ENCODE data around the gene PCDH9. TPM values are rescaled to one million over a fixed set of nuclear protein-coding genes. Genes with fewer than 3 reads are reported as not detected.

PCDH9 gene
- total RNA-seq, 1 experiment from 2014 or later: 7.7 TPM

DNA sequence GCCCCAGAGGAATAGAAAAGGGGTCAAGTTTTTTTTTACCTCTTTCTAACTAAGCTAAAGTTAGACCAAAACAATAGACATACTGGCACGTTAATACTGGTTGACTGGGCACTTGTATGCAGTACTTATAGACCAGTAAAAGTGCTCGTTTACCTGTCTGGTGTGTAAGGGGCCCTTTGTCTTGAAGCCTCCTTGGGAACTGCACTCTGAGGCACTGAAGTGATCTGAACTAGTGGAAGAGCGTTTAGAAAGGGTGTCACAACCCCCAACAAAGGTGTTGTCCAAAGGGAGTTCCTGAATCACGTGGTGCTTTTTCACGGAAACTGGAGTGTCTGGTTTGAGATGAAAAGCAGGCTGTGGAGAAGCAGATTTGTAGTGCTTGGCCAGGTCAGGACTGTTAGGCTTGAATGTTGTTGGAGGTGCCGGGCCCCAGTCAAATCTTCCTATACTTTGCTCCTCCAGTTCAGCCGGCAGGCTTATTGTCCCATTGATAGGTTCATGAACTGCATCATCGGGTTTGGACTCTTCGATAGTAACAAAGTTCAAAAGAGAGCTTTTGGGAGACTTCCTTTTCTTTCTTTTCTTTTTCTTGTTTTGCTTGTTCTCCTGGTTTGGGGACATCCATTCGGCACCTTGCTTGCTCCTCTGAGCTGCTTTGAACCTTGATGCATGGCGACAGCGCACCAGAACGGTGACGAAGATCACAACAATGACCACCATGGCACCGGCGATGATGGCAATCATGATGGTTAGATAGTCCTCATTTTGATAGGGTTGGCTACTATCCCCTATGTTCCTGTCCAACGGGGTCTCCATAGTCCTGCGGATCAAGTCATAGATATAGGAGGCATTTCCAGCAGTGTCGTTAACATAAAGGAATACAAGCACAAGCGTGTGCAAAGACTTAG, 4.6 kb downstream of the PCDH9 start:
- DNase-seq (ENCODE audit: low spot score): no peak

DNA sequence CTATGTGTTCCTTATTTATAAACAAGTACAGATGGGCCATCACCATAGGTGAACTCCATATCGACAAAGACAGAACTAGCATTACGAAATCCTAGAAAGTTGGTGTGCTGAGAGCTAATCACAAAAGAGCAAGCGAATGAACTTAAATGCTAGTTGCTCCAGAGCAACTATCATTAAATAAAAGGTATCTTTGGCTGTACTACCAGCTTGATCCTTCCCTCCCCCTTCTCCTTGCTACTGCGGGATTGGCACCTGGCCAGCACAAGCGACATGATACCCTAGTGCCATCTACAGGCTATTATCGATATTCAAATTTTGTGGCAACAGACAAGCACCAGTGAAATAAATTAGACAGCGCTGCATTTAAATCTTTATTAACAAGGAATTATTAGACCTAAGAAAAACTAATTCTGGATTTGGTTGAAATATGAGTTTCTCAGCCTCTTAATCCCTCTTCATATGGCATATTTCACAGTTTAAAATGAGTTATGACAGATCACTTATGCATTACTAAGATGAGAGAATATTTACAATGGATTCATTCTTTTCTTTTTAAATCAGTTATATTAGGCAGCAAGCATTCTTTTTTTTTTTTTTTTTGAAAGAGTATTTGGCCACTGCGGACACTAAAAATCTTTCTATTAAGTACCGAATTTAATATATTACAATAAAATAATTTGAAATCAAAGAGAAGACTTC, 5.8 kb downstream of the PCDH9 start:
- peak; percentile 80 for DNase-seq (ENCODE audit: low spot score)

DNA sequence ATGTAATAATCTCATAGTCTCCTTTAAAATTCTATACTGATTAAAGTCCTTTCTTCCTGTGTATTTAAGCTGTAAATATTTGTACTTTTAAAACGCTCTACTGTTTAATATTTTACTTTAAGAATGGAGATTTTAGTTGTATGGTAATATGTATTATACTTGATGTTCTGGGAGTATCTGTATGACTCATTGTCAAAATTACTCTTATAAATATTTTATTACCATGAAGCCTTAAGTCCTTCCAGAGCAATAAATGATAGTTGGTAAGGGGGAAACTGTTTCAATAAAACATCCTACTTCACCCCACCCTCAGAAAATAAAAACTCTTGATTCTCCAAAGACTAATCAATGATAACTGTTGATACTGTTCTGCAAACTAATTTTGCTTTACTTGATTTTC, 6.4 kb downstream of the PCDH9 start:
- no peak for DNase-seq (ENCODE audit: low spot score)

DNA sequence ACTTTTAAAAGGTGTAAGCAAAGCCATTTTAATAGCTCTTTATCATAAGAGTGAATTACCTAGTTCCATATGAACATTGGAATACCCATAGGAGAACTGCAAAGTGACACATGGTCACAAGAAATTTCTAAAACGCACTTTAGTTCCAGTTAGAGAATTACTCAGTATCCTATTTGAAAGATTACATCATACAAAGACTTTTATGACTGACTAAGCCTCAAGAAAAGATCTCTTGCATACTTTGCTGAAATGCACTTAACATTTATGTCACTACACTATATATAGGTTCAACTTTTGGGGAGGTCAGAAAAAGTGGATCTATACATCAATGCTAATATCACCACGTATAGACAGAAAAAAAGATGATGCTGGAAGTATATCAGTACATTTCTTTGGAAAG, 7.1 kb downstream of the PCDH9 start:
- peak; percentile 3 for DNase-seq (ENCODE audit: low spot score)

DNA sequence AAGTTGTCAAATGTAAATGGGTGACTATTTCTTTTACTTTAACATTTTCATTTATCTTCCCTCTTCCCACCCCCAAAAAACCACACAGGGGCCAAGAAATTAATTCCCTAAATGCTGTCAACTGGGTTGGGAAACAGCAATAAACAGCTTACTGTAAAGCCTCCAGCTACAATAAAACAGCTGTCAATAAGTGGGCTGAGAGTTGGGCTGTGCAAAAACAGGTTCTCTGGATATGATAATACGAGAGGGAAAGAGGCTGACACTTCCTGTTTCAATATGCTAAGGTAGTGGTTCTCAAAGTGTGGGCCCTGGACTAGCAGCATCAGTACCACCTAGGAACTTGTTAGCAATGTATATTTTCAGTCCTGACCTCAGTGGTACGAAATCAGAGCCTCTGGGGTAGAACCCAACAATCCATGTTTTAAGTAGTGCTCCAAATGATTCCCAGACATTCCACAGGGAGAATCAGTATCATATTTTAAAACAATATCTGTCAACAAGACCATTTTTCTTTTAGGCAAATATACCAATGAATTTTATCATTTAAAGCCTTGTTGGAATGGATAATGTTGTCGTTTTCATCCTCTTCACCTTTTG, 8.4 kb downstream of the PCDH9 start:
- no peak for DNase-seq (ENCODE audit: low spot score)

DNA sequence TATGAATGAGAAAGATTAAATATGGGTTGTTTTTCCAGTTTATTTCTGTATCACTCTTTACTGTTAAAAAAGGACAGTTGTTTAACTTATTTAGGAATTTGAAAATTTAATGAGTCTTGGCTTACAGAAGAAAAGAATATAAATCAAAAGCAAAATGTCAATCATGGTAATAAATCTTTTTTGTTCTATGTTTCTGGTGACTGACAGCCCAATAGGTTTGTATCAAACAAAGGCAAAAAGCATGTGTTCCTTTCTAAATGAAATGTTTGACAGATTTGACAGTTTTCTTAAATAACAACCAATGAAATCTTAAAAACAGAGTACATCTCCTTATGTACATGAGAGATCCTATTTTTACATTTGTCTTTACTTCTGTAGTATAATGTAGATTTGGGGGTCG, 11.0 kb downstream of the PCDH9 start:
- DNase-seq (ENCODE audit: low spot score): no peak

DNA sequence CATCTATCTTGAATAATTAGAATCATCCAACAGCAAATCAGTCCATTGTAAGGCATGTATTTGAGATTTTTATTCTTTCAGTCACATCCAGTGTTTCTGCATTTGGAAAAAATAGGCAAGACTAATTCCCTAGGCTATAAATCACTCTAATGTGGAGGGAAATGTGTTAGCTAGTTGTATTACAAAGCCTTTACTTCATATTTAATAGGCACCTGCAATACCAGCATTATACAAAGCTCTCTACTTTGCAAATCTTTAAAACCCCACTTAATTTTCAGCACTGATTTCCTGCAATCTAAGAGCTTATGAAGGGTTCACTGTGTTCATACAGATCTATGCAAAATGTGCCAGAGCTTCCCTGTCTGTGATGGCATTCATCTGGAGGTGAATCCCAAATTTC, 12.3 kb downstream of the PCDH9 start:
- DNase-seq (ENCODE audit: low spot score): no peak

DNA sequence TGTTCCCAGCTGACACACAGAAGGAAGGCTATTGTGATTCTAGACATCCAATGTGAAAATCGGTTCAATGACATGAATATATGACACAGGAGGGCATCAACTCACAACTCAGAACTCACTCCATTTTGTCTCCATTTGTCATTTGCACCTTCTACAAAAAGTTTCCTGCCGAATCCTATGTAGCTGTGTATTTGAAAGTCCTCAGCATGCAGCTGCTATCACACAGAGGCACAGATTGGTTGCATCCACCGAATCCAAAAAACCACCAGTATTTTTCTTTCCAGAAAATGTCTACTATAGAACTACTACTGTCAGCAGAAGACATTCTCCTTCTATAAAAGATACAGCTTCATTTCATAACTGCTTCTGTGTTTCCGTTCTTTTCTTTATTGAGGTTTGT, 13.3 kb downstream of the PCDH9 start:
- no peak for DNase-seq (ENCODE audit: low spot score)

DNA sequence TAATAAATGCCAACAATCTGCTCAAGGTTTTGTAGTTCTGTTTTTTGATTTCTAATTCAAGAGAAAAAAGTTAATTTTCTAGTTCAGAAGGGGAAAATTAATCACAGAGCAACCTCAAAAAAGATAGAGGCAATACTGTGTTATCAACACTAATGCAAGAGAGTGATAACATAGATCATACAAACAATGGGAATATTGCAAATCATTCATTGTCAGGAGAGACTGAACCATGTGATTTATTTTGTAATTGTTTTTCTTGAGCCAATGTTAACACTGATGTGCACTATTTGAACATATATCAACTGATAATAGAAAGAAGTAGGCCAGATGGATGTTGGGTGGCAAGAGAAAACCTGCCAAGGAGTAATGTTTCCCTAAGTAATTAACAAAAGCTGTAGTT, 19.9 kb downstream of the PCDH9 start:
- no peak for DNase-seq (ENCODE audit: low spot score)

DNA sequence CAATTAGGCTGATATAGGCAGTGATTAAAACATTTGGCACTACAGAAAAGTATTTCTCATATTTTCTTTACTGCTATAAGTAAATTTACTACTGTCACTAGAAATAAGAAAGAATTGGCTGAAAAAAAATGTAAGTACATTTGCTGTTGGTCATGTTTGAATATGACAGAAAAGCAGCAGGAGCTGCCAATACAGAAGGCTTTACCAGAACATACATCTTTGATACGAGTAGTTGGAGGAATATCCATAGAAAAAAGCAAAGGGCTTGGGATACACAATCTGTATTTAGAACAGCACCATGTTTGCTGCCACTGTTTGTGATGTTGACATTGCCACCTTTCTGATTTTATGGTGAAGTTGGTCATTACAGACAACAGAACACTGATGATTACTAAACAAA, 21.6 kb downstream of the PCDH9 start:
- DNase-seq (ENCODE audit: low spot score): no peak

DNA sequence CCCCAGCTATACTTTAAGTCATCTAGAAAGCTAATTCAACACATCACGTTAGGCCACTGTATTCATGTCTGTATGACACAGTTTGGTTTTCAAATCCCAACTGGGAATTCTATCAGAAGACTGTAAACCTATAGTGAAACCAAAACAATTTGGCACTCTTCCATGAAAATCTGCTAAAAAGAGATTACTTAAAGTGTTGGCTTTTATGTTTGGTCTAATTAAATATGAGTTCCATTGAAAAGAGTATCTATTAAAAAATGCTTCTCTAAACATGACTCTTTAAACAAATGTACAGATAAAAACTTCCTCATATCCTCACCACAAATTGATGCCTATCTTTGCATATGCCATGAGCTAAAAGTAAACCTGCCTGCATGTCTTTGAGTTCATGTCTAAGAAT, 25.4 kb downstream of the PCDH9 start:
- DNase-seq (ENCODE audit: low spot score): no peak

DNA sequence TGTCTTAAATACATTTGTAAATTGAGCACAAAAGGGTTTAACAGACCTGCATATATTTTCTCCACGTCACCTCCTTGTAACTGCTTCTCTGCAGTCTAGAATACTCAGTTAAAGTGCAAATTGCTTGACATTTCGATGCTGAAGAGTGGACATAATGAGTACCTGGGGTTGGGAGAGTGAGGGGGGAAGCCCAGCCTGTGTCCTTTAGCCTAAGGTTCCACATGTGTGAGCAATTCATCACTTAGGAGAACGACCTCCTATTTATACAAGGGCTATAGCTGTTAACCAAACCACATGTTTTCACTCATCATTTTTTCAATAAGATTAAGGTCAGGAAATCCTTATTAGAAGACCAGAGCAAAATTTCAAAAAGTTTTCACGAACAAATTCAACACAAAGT, 29.5 kb downstream of the PCDH9 start:
- no peak for DNase-seq (ENCODE audit: low spot score)

DNA sequence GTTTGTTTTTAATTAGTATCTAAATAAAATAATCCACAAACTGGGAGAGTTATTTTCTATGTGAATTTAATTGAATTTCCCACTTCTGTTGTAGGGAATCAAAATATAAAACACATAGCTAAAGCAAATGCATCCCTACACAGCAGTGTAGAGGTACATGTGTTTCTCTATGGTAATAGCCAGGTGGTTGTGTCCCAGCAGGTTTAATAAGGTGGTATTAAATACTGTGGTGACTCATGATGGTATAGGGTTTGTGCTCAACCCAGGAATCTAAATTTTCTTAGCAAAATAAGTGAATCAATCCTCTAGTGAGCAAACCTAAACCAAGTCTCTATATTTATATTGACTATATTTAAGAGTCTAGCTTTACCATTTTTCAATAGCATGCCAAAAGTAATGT, 30.0 kb downstream of the PCDH9 start:
- no peak for DNase-seq (ENCODE audit: low spot score)

DNA sequence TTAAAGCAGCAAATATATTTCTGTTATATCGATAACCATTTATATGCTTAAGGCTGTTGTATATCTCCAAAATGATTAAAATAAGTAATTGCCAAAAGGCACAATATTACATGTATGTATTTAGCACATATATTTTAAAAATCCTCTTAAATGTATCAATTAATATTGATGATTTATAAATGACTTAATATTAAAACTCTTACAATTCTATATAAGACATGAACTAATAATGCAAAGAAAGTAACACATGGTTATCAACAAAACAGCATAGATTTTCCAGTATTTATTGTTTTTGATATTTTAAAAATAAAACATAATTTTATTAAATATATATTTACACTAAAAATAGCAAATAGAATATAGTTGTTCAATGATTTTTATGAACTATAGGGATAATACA, 32.4 kb downstream of the PCDH9 start:
- DNase-seq (ENCODE audit: low spot score): no peak

DNA sequence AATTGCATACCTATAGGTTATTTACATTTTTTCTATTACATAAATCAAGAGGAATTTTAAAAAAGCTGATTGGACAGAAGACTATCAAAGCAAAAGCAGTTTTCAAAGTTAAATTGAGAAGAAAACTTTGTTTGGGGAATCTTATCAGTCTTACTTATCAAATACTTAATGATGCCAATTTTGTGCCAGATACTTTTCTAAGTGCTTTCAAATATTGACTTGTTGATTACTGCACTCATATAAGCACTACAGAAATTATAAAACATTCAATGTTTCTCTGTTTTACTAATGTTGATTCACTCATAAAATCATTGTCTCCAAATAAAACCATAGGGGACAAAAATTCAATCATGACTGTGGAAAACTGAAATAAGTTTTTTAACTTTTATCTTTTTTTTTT, 36.2 kb downstream of the PCDH9 start:
- no peak for DNase-seq (ENCODE audit: low spot score)

DNA sequence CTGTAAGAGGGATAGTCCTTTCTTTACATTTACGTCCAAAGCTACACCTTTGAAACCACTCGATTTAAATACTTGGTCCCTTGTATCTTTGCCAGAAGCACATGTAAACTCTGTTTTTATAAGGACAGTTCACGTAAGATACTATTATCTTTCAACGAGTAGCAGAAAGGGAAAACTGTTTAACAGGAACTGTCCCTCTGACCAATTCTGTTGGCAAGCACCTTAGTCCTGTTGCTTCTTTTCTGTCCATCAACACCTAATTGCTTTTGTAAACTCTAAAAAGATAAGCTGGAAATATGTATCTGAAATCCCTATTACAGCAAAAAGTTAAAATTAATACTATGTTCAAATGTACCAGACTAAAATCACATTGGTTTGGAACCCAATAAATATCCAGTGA, 37.4 kb downstream of the PCDH9 start:
- DNase-seq (ENCODE audit: low spot score): no peak

DNA sequence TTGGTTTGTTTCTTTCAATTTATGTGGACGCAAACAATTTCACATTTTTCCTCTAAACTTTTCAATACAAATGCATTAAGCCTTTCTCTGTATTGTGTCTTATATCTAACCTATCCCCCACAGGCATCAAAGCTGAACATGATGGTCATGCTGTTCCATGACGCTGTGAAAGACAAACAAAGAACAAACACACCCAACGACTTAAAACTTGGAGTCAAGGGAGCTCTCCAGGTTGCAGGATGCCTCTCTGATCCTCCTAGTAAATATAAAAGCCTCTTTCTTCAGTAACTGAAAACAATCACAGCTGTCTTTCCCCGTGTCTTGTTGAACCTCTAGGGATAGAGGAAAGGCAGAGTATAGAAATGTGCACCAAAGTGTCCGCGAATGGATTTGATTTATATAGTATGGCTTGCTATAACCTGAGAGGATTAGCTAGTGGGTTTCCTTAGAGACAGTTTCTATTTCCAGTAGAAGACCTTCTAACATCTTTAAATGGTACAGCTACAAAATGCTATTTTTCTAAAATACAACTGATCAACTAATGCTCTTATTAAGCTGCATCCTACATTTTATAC, 43.1 kb downstream of the PCDH9 start:
- DNase-seq (ENCODE audit: low spot score): no peak

DNA sequence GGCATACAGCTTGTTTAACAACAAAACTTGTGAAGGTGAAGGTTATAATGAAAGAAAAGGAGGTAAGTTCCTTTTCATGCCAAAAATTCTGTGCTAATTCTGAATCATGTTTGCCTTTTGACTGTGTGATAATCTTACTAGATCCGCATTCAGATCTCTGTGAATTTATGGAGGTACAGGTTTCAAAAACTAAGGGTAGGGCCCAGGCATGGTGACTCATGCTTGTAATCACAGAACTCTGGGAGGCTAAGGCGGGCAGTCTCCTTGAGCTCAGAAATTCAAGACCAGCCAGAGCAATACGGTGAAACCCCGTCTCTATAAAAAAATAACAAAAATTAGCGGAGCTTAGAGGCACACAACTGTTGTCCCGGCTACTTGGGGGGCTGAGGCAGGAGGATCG, 45.9 kb downstream of the PCDH9 start:
- DNase-seq (ENCODE audit: low spot score): no peak

DNA sequence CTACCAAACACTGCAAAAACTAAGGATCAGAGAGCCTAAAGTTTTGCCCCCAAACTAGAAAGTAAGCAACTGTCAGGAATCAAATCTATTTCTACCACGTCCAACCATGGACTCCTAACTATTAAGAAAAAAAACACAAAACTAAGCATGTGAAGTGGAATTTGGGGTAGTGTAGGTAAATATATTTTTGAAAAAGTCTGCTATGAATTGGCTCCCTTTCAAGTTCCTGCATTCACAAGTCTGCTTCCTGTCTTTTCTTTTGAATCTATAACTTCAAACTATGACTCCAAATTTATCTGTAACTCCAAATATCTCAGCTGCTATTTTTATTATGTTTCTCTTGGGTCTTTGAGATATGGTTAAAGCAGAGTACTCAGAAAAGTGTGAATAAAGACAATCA, 47.0 kb downstream of the PCDH9 start:
- no peak for DNase-seq (ENCODE audit: low spot score)

DNA sequence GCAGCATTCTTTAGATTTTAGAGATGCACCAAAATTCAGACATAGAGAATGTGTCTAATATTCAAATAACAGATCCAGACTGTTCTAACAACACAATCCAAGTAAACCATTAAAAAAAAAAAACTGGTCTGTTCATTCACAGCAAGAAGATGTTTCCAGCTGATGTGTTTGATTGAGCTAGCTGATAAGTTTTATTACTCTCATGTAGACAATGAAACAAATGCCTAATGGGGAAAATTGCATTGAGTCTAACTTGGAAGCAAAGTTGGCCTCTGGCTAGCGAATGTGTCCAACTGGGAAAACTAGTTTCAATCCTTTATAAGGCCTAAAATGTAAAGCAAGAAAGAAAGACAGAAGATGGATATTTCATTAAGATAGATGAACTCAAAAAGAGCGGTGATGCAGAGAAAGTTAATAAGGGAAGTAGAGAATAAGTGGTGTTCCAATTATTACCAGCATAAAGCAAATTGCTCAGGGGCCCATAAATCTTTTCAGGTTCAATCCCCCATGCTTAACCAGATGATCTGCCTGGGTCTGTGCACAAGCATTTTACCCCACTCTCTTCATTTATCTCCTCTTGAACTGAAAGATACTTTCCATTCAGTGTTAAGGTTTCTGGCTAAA, 54.2 kb downstream of the PCDH9 start:
- no peak for DNase-seq (ENCODE audit: low spot score)

DNA sequence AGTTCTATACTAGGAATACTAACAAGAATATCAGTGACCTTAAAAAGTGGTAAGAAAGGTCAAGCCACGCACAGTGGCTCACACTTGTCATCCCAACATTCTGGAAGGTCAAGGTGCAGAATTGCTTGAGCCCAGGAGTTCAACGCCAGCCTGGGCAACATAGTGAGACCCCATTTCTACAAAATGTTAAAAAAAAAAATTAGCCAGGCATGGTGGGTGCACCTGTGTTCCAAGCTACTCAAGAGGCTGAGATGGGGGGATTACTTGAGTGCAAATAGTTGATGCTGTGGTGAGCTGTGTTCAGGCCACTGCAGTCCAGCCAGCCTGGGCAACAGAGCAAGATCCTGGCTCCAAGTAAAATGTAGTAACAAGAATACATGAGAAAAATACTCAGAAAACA, 61.8 kb downstream of the PCDH9 start:
- DNase-seq (ENCODE audit: low spot score): no peak

DNA sequence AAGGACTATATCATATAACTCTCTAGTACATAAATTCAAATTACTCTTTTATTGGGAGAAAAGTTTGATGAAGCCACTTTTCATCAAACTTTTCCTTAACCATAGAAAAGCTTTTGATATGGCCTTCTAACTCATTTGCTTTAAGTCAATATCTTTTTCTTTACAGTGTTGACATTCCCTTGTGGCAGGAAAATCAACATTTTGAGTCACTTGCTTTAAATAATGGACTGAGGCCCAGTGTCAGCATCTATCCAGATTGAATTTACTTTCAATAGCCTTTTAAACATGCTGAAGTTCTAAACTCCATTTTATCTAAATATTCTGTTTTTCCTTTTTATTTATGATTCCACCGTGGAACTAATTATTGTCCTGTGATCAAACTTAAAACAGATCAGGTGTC, 62.7 kb downstream of the PCDH9 start:
- DNase-seq (ENCODE audit: low spot score): no peak
